Smooth muscle cell (in vitro differentiated cells): ENCODE data around the gene RAB40B. TPM values are rescaled to one million over a fixed set of nuclear protein-coding genes. Genes with fewer than 3 reads are reported as not detected.

Experiments used
- DNase-seq: peaks from one replicate; lab custom pipeline; 2025; ENCODE audit not compliant: unreplicated experiment; lab: John Stamatoyannopoulos, UW
- H2AFZ ChIP-seq: fragments of 200-600 bp; sonication (generic); 2 replicates; pipeline ENCODE4 v1.6.0; 2016; ENCODE audit warnings: antibody characterized with exemption, low read depth, mild to moderate bottlenecking
- H3F3A ChIP-seq: fragments of 200-600 bp; sonication (generic); 2 replicates; pipeline ENCODE4 v1.6.0; 2017; ENCODE audit warnings: antibody characterized with exemption, low read depth
- H3K27ac ChIP-seq: fragments of 200-600 bp; sonication (generic); 2 replicates; pipeline ENCODE4 v1.5.1; 2016; ENCODE audit warnings: low read depth, mild to moderate bottlenecking
- H3K27me3 ChIP-seq: fragments of 200-600 bp; sonication (generic); 2 replicates; pipeline ENCODE4 v1.6.1; 2016; ENCODE audit warnings: low read depth, mild to moderate bottlenecking
- H3K36me3 ChIP-seq: fragments of 200-600 bp; sonication (generic); 2 replicates; pipeline ENCODE4 v1.5.1; 2016; ENCODE audit warnings: low read depth
- H3K4me1 ChIP-seq: fragments of 200-600 bp; sonication (generic); 2 replicates; pipeline ENCODE4 v1.5.1; 2016; ENCODE audit warnings: low read depth
- H3K4me2 ChIP-seq: fragments of 200-600 bp; sonication (generic); 2 replicates; pipeline ENCODE4 v1.6.0; 2016; ENCODE audit warnings: mild to moderate bottlenecking
- H3K4me3 ChIP-seq: fragments of 200-600 bp; sonication (generic); 2 replicates; pipeline ENCODE4 v1.5.1; 2016; ENCODE audit warnings: mild to moderate bottlenecking
- H3K79me2 ChIP-seq: fragments of 200-600 bp; sonication (generic); 2 replicates; pipeline ENCODE4 v1.6.0; 2016; ENCODE audit warnings: low read depth, mild to moderate bottlenecking
- H3K9ac ChIP-seq: fragments of 200-600 bp; sonication (generic); 2 replicates; pipeline ENCODE4 v1.6.0; 2016; ENCODE audit warnings: low read depth
- H3K9me3 ChIP-seq: fragments of 200-600 bp; sonication (generic); replicated peaks from 2 replicates; pipeline ENCODE4 v1.5.1; 2016; ENCODE audit warnings: low read depth
- H4K20me1 ChIP-seq: fragments of 200-600 bp; sonication (generic); 2 replicates; pipeline ENCODE4 v1.6.0; 2016; ENCODE audit warnings: low read depth
- WGBS: methylation state at CpG from one replicate; pipeline ENCODE4 v1.1.7; 2016; ENCODE audit warnings: low lambda C conversion rate; 5-methylcytosine and 5-hydroxymethylcytosine counted together
- polyA plus RNA-seq: library from polyadenylated mRNA; unstranded; fragments of >200 nt; fragmentation: Nextera tagmentation; extraction: Ambion mirVana; gene quantifications from 2 replicates; pipeline ENCODE4 v1.2.1, GENCODE V29; 2016
- total RNA-seq: library from RNA; depleted of rRNA; stranded (reverse); fragments of >200 nt; gene quantifications from 2 replicates; pipeline ENCODE4 v1.2.3, GENCODE V29; 2014
- TF ChIP-seq, protein P1 (sequence below): fragments of 200-600 bp; sonication (generic); IDR thresholded peaks from 2 replicates; pipeline ENCODE4 v1.5.1; 2017; ENCODE audit warnings: borderline replicate concordance, mild to moderate bottlenecking, antibody characterized with exemption; ENCODE audit not compliant: insufficient read depth, poor library complexity, severe bottlenecking

The RAB40B gene
- total and polyA plus RNA-seq, 2 experiments from 2014 or later, result 12.0 to 16.0 TPM

DNA sequence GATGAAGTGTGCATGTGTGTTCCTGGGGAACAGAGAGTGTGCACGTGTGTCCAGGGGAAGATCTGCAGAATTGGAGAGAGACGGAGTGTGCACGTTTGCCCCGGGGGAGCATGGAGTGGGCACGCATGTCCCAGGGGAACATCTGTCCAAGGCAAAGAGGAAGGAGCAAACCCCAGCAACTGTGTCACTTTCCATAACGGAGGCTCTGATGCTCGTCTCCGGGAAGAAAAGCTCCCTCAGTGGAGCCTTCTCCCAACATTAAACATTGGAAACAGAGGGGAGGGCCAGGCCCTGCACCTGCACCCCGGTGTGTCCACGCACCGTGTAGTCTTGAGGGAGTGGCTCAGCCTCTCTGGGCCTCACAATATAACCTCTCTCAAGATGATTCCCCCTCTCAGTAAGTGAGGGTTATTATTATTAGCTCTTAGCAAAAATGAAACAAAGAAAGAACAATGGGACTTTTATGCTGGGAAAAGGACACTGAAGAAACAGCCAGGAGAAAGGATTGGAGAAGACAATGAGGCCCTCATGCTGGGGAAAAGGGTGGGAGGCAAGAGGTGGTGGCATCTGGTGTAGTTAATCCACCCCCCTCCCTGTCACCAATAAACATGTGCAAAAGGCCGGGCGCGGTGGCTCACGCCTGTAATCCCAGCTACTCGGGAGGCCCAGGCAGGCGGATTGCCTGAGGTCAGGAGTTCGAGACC, 7.6 kb downstream of the RAB40B start:
- peaks cover 8% of the 10 kb centered on the region for H3K79me2 ChIP-seq
- no peak overlapping the region for H3K4me2 ChIP-seq
- no peaks in the 10 kb centered on the region for H3K36me3 ChIP-seq
- H4K20me1 ChIP-seq, result peaks cover 4% of the 10 kb centered on the region
- no peak overlapping the region for H3K4me3 ChIP-seq
- no peaks in the 10 kb centered on the region for H3K27me3 ChIP-seq
- H3K9me3 ChIP-seq, result no peaks in the 10 kb centered on the region
- H3K4me1 ChIP-seq, result no peaks in the 10 kb centered on the region
- H2AFZ ChIP-seq, result no peak overlapping the region
- WGBS, result 82% methylated on average over 18 of the region's 18 CpGs
- no peak for DNase-seq
- no peak overlapping the region for H3K27ac ChIP-seq
- TF ChIP-seq, protein P1, sequence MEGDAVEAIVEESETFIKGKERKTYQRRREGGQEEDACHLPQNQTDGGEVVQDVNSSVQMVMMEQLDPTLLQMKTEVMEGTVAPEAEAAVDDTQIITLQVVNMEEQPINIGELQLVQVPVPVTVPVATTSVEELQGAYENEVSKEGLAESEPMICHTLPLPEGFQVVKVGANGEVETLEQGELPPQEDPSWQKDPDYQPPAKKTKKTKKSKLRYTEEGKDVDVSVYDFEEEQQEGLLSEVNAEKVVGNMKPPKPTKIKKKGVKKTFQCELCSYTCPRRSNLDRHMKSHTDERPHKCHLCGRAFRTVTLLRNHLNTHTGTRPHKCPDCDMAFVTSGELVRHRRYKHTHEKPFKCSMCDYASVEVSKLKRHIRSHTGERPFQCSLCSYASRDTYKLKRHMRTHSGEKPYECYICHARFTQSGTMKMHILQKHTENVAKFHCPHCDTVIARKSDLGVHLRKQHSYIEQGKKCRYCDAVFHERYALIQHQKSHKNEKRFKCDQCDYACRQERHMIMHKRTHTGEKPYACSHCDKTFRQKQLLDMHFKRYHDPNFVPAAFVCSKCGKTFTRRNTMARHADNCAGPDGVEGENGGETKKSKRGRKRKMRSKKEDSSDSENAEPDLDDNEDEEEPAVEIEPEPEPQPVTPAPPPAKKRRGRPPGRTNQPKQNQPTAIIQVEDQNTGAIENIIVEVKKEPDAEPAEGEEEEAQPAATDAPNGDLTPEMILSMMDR, result no peak
- no peaks in the 10 kb centered on the region for H3F3A ChIP-seq
- no peak overlapping the region for H3K9ac ChIP-seq

DNA sequence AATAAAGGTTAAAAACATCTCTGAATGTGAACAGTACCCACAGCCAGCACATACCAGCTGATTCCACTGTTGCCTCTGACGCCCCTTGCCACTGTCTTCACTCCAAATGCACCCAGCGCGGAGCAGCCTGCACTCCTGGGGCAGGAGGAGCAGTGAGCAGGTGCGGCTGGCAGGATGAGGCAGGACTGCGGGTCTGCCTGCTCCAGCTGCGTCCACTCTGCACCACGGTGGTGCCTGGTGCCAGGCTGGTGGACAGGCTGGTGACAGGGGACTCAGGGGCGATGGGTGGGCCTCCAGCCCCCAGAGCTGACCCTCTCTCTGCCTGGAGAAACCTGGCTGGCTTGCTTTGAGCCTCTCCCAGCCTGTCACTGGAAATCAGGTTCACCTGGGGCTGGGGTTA, 9.4 kb downstream of the RAB40B start:
- Histone ChIP-seq H2AFZ (no peak overlapping the region), H3K27me3 (no peaks in the 10 kb centered on the region), H3K9ac (no peak overlapping the region), H3K79me2 (peaks cover 8% of the 10 kb centered on the region), H3K4me3 (no peak overlapping the region), H3K27ac (no peak overlapping the region), H3K36me3 (no peaks in the 10 kb centered on the region), H3K4me2 (no peak overlapping the region), H3K4me1 (no peaks in the 10 kb centered on the region), H3F3A (no peaks in the 10 kb centered on the region), H3K9me3 (no peaks in the 10 kb centered on the region), H4K20me1 (peaks cover 4% of the 10 kb centered on the region)
- TF ChIP-seq, protein P1, result no peak
- WGBS, result 88% methylated on average over 8 of the region's 8 CpGs
- DNase-seq, result no peak

DNA sequence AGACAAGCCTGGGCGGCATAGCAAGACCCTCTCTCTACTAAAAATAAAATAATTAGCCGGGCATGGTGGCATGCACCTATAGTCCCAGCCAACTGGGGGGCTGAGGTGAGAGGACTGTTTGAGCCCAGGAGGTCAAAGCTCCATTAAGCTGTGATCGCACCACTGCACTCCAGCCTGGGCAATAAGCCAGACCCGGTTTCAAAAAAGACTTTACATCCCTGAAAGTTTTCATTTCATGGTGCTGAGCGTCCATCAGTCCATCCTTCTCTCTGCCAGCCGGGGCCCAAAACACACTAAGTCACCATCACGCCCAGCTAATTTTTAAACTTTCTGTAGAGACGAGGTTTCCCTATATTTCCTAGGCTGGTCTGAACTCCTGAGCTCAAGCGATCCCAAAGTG, 10.6 kb downstream of the RAB40B start:
- H3K27me3 ChIP-seq, result no peaks in the 10 kb centered on the region
- H3K4me1 ChIP-seq, result no peaks in the 10 kb centered on the region
- H3F3A ChIP-seq, result no peaks in the 10 kb centered on the region
- 97% methylated on average over 9 of the region's 9 CpGs for WGBS
- no peaks in the 10 kb centered on the region for H3K79me2 ChIP-seq
- no peak overlapping the region for H3K27ac ChIP-seq
- peaks cover 3% of the 10 kb centered on the region for H3K9me3 ChIP-seq
- TF ChIP-seq, protein P1, result no peak
- H2AFZ ChIP-seq, result no peak overlapping the region
- H4K20me1 ChIP-seq, result peaks cover 4% of the 10 kb centered on the region
- H3K36me3 ChIP-seq, result no peaks in the 10 kb centered on the region
- H3K4me2 ChIP-seq, result no peak overlapping the region
- H3K4me3 ChIP-seq, result no peak overlapping the region
- H3K9ac ChIP-seq, result no peak overlapping the region
- no peak for DNase-seq

DNA sequence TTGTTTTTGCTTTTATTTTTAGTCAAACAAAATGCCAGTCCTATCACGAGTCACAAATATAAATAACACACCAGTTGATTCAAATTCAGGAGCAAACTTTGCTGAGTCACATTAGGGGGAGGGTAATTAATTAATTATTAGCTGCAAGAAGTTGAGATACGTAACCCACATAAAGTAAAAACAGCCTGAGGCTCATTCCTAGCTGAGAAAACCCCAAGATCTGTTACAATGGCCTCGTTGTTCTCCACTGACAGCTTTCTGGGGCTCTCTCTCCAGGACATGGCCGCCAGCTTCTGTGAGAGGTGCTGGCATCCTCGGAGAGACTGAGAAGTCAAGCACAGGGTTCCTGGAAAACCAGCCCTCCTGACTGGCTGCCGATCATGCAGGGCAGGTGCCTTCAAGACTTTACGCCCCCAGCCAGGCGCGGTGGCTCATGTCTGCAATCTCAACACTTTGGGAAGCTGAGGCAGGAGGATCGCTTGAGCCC, 11.1 kb downstream of the RAB40B start:
- no peaks in the 10 kb centered on the region for H3F3A ChIP-seq
- H4K20me1 ChIP-seq, result peaks cover 4% of the 10 kb centered on the region
- no peak overlapping the region for H3K9ac ChIP-seq
- no peak overlapping the region for H2AFZ ChIP-seq
- H3K27me3 ChIP-seq, result no peaks in the 10 kb centered on the region
- no peaks in the 10 kb centered on the region for H3K4me1 ChIP-seq
- 85% methylated on average over 10 of the region's 10 CpGs for WGBS
- DNase-seq, result no peak
- no peak overlapping the region for H3K4me2 ChIP-seq
- peaks cover 7% of the 10 kb centered on the region for H3K9me3 ChIP-seq
- H3K79me2 ChIP-seq, result no peaks in the 10 kb centered on the region
- no peak overlapping the region for H3K27ac ChIP-seq
- H3K36me3 ChIP-seq, result no peaks in the 10 kb centered on the region
- TF ChIP-seq, protein P1, result no peak
- H3K4me3 ChIP-seq, result no peak overlapping the region
